ENCODE measurements around the gene VPREB1. TPM values are rescaled to one million over a fixed set of nuclear protein-coding genes. Genes with fewer than 3 reads are reported as not detected.
A peak's percentile ranks its signal among the peaks of the same experiment; 100 is the strongest.
"Not testable (repeated sequence)": the region's sequence is repeated elsewhere in the genome, so short reads cannot be mapped to it uniquely, and the experiment has no call there.

VPREB1 gene
- total RNA-seq, result not detected
- long read RNA-seq, result 0 reads

GRCh38 chr22:22244316-22245250 is at the start of gene VPREB1:
Gene VPREB1 (plus strand): TSS chr22:22244786. CDS start chr22:22244814, 28 bp downstream.
- no peak for DNase-seq

GRCh38 chr22:22194931-22195264 is 49.7 kb upstream of the VPREB1 start:
- intact Hi-C loops (cut with DNase I), result no loop called here
- no peak for DNase-seq
- no peak for ATAC-seq (ENCODE audit: poor library complexity)

More at GRCh38 chr22:22244316-22245250, at the start of gene VPREB1:
- intact Hi-C loops (cut with DNase I), result no loop called here
- no peak for ATAC-seq (ENCODE audit: poor library complexity)

GRCh38 chr22:22195265-22196017 is 49.1 kb upstream of the VPREB1 start:
- DNase-seq (peak; percentile 61), ATAC-seq (ENCODE audit: poor library complexity) (peak; percentile 68)
- intact Hi-C loops (cut with DNase I), result no loop called here

DNA sequence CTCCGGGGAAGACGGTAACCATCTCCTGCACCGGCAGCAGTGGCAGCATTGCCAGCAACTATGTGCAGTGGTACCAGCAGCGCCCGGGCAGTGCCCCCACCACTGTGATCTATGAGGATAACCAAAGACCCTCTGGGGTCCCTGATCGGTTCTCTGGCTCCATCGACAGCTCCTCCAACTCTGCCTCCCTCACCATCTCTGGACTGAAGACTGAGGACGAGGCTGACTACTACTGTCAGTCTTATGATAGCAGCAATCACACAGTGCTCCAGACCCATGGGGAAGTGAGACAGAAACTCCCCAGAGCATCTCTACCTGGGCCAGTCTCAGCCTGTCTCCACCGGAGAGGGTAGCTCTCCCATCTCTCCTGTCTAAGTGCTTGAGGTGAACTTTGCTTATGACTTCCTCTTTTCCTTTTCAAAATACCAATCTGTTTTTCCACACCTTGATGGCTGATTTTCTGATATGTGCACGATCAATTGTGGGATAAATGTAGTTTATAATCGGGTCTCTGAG is 48.5 kb upstream of the VPREB1 start:
- ATAC-seq (ENCODE audit: poor library complexity), result no peak
- intact Hi-C loops (cut with DNase I), result no loop called here
- no peak for DNase-seq

DNA sequence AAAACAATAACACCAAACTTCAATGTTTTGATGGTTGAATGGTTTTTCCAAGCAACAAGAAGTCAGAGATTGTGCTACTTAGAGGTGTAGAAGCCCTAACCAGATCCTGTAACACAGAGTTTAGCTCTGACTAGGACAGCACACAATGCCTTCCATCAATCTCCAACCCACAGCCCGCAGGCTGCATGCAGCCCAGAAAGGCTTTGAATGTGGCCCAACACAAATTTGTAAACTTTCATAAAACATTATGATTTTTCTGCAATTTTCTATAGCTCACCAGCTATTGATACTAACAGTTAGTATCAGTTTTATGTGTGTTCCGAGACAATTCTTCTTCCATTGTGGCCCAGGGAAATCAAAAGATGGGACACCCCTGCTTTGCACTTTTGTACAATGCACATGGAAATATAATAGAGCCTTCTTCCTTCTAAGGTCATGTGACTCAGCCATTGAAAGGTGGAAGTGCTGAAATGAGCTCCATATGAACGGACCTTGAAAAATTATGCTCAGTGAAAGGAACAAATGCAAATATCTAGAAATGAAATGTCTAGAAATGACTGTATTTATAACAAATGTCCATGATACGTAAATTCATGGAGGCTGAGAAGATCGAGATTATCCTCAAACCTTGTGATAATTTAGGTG is 47.6 kb upstream of the VPREB1 start:
- intact Hi-C loops (cut with DNase I), result no loop called here
- ATAC-seq (ENCODE audit: poor library complexity), result no peak
- DNase-seq, result no peak

- ATAC-seq (ENCODE audit: poor library complexity) (no peak), DNase-seq (no peak)
- intact Hi-C loops (cut with DNase I), result no loop called here
These were observed 46.6 kb upstream of the VPREB1 start for GRCh38 chr22:22197993-22198402.

DNA sequence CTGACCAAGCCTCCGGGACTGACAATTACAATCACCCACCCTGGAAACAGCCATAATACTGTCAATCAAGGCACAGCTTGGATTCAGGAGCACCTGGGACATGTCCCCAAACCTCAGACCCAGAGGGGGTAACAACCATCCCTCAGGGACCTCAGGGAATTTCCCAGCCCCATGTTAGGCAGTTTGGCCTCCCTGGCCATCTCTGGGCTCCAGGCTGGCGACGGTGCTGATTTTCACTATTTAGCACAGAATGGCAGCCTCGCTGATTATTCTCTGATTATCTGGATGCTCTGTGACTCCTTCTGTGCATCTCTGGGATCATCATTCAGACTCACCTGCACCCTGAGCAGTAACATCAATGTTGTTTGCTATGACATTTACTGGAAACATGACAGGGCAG is 45.8 kb upstream of the VPREB1 start:
- intact Hi-C loops (cut with DNase I), result no loop called here
- ATAC-seq (ENCODE audit: poor library complexity), result no peak
- no peak for DNase-seq

- ATAC-seq (ENCODE audit: poor library complexity), result no peak
- DNase-seq, result no peak
- intact Hi-C loops (cut with DNase I), result no loop called here
These were observed 45.0 kb upstream of the VPREB1 start for GRCh38 chr22:22199634-22200033.

DNA sequence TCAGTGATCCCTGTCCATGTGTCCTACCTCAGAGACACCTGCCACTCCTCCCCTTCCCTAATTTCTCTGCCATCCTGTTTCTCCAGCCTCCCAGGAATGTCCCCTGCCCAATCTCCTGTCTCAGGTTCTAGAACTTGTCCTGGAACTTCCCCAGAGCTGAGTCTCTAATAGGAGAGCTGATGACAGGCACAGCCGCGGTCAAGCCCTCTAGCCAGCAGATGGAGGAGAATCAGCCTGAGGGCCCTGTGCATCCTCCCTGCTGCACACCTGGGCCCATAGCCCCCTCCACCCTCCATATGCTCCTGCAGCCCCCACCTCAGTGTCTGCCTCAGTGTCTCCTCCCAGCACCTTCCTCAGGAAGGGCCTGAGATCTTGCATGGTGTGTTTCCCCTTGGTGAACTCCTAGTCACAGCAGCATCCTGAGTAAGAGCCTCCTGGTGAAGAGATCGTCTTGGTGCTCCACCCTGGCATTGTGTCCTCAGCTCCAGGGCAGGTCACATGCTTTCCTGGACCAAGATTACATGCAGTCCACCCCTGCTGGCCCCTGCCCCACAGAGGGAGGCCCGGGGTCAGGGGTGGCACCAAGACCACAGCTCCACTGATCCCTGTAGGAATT is 43.9 kb upstream of the VPREB1 start:
- ATAC-seq (ENCODE audit: poor library complexity) (no peak), DNase-seq (no peak)
- intact Hi-C loops (cut with DNase I), result no loop called here

DNA sequence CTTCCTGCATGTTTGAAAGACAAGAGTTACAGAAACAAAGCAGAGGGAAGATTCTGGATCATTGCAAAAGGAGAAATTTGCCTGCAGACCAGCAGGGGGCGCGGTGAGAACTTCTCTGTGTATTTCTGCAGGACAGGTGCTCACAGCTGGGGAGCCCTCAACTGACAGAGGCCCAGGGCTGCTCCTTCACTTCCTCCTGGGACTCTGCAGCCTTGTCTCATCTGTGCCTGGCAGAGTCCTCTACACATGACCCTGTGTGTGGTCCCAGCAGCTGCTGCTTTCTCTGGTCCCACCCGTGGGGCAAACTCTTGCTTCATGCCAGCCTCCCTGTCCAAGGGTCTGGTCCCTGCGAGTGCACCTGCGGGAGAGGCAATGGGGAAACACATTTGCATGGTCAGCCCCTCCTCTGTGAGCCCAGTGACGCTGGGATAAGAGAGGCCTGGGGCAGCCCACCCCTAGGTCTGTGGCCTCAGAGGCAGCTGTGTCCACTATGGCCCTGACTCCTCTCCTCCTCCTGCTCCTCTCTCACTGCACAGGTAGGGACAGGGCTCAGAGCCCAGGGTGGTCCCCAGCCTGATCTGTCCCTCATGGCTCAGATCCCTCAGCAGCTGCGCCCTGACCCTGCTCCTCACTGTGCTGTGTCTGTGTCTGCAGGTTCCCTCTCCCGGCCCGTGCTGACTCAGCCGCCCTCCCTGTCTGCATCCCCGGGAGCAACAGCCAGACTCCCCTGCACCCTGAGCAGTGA is 43.2 kb upstream of the VPREB1 start:
- intact Hi-C loops (cut with DNase I), result no loop called here
- DNase-seq (peak; percentile 62), ATAC-seq (ENCODE audit: poor library complexity) (peak; percentile 66)

DNA sequence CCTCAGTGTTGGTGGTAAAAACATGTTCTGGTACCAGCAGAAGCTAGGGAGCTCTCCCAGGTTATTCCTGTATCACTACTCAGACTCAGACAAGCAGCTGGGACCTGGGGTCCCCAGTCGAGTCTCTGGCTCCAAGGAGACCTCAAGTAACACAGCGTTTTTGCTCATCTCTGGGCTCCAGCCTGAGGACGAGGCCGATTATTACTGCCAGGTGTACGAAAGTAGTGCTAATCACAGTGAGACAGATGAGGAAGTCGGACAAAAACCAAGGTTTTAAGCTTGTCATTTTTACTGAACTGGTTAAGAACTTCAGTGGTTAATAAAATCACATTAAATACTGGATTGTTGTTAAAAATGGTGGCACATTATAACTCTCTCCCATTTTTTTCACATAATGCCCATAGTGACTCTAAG is 42.6 kb upstream of the VPREB1 start:
- DNase-seq (no peak), ATAC-seq (ENCODE audit: poor library complexity) (no peak)
- intact Hi-C loops (cut with DNase I), result no loop called here

GRCh38 chr22:22203048-22203971 is 41.3 kb upstream of the VPREB1 start:
- no peak for ATAC-seq (ENCODE audit: poor library complexity)
- intact Hi-C loops (cut with DNase I), result no loop called here
- DNase-seq, result no peak

- DNase-seq, result peak; percentile 70
- intact Hi-C loops (cut with DNase I), result no loop called here
- peak; percentile 52 for ATAC-seq (ENCODE audit: poor library complexity)
These were observed 36.6 kb upstream of the VPREB1 start for GRCh38 chr22:22207845-22208564.

GRCh38 chr22:22208652-22209051 is 35.9 kb upstream of the VPREB1 start:
- intact Hi-C loops (cut with DNase I), result no loop called here
- DNase-seq (no peak), ATAC-seq (ENCODE audit: poor library complexity) (no peak)

DNA sequence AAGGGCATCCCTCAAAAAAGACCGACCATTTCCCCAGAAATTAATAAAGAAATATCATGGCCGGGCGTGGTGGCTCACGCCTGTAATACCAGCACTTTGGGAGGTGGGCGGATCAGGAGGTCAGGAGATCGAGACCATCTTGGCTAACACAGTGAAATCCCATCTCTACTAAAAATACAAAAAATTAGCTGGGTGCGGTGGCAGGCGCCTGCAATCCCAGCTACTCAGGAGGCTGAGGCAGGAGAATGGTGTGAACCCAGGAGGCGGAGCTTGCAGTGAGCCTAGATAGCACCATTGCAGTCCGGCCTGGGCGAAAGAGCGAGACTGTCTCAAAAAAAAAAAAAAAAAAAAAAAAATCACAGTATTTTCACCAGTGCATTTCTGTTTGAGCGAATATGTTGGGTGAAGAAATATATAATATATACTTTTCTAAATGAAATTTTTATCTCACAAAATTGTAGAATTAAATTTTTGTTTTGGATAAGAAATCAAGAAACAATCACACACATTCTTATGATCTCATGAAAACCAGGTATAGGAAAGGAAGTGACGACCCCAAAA is 35.4 kb upstream of the VPREB1 start:
- intact Hi-C loops (cut with DNase I); ATAC-seq (ENCODE audit: poor library complexity); DNase-seq: not testable (repeated sequence)

- DNase-seq, result no peak
- intact Hi-C loops (cut with DNase I), result no loop called here
- no peak for ATAC-seq (ENCODE audit: poor library complexity)
These were observed 34.2 kb upstream of the VPREB1 start for GRCh38 chr22:22210375-22210774.
